T-helper 9 cell (primary cell): Measurements from ENCODE around the gene ZDHHC17.
A peak's percentile ranks its signal among the peaks of the same experiment; 100 is the strongest.

Experiments used
- DNase-seq: peaks from one replicate; pipeline ENCODE4 v3.0.0-alpha.2; 2020

Gene ZDHHC17

DNA sequence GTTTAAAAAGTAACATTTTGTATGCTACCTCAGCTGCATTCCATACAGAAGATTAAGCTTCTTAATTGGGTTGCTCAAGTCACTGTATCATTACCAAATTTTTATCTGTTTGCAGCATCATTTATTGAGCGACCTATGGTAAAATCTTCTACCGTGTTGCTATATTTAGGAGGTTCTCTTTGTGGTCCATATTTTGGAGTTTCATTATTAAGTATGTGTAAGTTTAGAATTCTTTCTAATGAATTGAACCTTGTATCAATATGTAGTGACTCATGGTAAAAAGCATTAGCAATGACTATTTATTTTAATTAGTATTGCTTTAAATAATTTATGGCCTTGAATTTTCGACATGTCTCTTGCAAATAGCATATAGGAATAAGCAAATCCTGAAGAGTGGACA, 72.7 kb downstream of the ZDHHC17 start:
- DNase-seq, result no peak

DNA sequence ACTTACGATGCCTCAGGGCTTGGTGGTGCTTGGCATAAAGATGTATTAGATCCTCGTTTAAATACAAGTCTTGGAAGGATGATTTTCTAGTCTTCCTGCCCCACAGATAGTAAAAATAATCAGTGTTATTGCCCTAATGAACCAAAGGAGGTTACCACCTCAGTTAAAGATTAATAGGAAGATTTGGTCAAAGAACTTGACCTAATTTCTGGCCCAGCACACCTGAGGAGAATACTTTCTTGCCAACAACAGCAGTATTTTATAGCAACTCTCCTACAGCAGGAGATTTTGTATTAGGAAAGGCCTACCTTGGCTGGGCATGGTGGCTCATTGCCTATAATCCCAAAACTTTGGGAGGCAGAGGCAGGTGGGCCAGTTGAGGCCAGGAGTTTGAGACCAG, 83.3 kb downstream of the ZDHHC17 start:
- no peak for DNase-seq

DNA sequence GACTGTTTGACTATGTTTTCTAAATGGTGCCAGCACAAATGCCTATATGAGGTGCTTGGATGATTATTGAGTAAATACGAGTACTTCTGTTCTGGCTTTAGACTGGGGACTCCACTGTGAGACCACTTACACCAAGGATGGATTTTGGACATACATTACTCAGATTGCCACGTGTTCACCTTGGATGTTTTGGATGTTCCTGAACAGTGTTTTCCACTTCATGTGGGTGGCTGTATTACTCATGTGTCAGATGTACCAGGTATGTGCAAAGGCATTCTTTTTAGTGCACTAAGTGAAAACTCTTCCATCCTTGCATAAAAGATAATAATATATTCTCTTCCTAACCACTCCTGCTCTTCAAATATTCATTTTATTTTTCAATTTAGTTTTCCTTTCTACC, 84.2 kb downstream of the ZDHHC17 start:
- DNase-seq, result no peak

DNA sequence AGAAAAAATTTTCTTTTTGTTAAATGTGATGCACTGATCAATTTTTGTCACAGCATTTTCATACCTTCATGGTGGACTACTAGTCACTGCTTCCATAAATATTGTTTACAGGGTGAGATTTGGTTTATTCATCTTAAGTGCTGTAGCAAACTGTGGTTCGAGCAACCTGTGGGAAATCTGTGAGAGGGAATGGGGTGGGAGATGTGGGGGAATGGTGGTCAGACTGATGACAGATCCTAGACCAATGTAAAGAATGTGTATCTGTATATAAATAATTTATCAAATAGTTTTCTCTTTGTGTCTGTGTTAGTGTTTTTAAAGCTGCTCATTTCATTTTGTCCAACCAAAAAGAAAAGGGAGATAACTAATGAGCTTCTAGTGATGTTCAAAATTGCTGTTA, 88.2 kb downstream of the ZDHHC17 start:
- DNase-seq, result no peak

DNA sequence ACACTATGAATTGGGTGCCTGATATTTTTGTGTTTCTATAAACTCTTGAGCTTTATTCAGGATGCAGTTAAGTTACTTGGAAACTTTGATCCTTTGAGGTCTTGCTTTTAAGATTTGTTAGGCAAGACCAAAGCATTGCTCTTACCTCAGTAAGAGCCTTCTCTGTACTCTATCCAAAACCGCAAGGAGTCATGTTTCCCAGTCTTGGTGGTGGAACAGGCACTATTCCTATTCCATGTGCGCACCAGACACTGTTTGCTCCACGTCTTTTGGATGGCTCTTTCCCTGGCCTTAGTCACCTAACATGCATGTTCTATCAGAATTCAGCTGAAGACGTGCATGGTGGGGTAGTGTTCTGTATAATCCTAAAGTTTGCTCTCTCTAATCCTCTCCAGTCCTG, 91.4 kb downstream of the ZDHHC17 start:
- DNase-seq, result no peak

DNA sequence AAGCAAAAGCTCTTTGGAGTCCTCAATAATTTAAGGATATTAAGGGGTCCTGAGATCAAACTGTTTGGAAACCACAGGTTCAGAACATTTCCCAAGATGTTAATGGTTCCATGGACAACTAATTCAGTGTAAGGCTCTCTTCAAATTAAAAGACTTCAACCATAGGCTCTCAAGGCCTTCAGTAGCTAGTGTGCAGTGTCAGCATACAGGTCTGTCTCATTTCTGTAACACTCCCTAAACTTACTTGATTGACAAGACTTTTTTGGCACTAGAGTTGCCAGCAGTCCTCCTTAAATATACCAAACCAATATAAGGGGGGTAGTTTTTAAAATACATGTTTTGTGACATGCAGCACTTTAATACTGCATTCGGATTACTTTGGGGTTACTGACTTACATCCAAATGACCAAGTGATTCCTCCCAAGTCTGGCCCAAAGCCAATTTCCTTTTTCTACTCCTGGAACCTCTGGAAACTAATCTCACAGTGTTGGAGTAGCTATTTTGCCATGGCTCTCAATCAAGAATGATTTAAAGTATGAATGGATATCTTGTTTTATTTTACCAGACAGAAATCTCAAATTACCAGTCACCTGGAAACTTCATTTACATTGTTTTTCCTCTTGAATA, 92.2 kb downstream of the ZDHHC17 start:
- no peak for DNase-seq

DNA sequence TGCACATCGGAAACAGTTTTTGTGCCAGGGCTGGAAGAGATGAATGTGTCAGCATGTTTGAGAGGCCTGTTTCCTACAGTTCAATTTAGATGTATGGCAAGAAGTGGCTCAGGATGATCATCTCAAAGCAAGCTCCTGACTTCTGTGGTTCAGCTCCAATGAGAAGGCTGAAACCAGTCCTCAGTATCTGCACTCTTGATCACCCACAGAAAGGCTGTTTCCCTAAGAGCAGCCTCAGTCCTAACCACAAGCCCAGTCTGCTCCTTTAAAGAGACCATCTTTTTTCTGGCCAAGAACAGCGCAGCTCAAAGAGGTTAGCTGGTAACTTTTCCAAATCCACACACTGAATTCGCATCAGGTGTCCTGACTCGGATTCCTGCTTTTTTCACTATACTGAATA, 95.7 kb downstream of the ZDHHC17 start:
- DNase-seq, result no peak

DNA sequence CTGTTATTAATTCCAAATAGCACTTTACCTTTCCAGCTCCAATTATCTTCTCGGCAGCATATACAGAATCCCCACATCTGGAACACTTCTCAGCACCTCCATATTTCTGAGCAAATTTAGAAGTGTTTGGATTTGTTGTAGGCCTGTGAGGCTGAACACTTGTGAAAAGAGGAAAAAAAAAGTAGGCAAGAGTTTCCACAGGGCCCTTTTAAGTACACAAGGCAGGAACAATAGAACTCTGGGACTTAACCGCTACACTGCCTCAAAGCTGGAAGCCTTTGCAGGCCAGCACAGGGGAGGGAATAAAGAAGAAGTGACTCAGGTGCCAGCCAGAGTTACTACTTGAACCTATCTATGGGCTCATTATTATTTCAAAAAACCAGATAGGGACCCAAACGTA, 96.3 kb downstream of the ZDHHC17 start:
- no peak for DNase-seq

DNA sequence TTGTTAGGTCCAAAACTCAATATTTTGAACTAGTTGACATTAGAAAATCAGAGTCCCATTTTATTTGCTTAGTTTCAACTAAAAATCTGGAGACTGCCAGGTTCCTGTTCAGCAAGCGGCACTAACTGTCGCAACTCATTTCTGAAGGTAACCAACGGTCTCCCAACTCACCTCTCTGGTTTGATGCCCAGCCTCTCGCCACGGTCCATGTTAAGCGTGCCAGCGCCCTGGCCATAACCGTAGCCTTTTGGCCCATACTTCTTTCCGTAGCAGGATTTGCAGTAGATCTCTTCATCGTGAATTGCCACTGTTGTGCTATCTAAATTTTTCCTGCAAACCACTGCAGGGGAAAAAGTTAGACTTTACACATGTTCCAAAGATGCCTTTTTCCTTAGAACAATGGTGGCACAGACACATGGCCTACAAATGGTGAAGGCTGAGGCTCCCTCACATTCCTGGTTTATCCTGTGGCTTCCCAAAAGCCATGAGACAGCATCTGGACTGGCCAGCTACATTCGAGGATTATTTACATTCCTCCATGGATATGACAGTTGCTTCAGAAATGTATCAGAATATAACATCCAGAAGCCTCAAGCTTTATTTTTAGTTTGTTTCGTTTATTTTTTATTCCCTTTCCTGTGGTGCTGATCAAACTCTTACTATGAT, 99.2 kb downstream of the ZDHHC17 start:
- DNase-seq, result no peak

DNA sequence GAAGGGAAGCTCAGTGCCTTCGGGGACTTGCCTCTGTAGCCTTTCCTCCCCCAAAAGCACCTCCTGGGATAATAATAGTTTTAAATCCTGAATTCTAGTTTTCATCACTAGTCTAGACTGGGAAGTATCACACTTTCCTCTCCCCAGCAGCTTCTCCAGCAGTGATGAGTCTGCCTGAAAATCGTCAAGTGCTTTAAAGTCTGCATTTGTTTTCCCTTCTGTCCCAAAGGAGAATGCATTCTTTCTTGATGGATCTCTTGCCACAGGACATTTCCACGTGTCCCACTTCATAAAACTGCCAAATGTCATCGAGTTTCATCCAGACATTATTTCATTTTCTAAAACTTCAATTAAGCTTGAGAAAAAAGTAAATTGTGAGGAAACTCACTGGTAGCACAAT, 99.9 kb downstream of the ZDHHC17 start:
- DNase-seq, result no peak

DNA sequence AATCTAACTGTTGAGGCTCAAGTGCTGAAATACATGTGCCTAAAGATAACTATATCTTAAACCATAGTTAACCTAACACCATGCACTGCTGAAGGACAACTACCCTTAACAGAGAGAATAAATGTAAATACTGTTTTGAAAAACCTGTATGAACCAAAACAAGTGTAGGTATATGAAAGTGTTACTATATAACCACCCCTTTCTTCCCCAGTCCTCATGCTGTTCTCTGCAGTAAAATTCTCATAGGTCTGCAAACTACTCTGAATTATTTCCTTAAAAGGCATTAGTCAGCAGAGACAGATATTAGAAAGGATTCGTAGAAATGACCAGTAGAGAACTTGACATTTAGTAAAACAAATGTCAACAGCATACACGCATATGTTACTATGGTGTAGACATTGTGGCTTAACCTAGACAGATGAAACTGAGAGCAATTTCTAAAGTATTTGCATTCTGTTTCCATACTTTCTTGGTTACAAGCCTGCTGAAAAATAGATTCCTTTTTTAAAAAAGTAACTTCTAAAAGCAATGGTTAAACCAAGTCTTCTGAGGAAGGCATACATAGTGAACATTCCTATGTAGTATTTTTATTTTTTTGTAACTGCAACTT, 101.0 kb downstream of the ZDHHC17 start:
- no peak for DNase-seq

DNA sequence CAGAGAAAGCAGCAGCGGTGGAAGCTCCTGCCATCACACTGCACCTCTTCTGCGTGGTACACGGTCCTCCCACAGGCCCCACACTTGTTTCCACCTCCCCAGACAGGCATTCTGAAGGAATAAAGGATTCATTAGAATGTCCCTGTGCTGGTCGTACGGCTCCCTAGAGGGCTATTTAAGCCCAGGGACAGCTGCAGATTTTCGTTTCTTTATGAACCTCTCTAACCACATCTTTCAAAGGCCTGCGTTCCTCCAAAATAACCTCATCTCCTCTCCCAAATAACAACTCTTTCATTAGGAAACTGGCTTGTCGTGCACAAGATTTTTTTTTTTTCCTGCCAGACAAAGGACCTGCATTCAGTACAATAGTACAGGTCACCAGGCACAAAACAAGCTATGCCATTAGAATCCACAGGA, 102.2 kb downstream of the ZDHHC17 start:
- no peak for DNase-seq

DNA sequence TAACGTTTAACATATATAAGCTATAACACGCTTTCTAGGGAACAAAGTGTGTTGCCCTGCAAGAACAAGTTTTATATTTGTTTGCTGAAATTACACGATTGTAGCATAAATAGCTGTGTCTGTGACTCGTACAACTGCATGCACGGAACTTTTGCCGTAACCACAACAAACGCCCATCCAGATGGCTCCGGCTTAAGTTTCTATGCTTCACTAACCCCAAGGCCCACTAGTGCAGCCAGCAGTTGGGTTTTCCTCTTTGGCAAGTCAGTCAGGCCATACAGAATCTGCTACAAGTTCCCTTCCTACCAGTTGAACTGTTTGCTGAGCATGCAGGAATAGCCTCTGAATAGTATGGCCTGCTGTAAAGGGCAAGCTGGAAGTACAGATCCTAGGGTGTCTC, 102.8 kb downstream of the ZDHHC17 start:
- no peak for DNase-seq

DNA sequence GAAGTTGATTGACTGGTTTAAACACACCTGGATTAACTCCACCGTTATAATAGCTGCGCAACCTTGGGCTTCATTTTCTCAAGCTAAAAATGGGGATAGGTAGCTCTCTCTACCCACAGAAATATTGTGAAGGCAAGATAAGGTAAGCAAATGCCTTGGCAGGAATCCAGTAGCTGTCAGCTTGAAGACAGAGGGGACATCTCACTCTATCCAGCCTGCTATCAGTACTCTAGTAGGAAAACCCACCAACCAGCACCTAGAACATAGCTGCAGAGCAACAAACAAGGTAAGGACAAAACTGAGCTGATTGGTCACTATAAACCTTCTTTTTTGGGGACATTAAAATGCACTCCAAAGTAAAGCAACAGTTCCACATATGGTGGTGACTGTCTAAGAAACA, 107.2 kb downstream of the ZDHHC17 start:
- no peak for DNase-seq

DNA sequence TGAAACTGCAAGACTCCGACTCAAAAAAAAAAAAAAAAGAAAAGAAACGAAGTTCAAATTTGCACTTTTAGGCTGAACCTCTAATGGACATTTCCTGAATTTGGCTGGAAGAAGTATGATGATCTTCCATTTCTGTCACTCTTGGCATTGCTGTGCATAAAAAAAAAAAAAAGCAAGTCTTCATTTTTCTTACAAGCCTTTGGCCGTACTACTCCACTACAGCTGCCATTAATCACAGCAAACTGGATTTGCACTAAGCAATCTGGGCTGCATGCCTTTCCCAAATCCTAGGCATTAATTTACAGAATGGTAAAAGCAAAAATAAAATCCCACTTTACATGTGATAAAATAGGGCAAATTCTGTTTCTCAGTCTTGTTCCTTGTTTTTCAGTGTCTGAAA, 107.8 kb downstream of the ZDHHC17 start:
- no peak for DNase-seq

DNA sequence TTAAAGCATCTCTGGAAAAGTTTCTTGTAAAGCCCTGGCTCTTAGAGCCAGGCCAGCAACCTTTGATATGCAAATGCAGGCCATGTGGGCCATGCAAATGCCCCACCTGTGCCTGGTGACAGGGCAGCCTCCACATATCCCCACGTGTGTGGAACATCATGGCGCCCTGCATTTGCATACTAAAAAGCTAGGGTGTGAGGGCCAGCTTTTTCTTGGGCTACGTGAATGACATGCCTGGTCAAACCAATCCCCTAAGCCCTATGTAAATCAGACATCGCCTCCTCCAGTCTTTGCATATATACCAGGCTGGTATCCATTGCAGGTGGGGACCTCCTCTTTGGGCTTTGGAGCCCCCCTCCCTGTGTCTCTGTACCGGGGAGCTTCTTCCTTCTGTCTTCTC, 108.5 kb downstream of the ZDHHC17 start:
- DNase-seq, result no peak

DNA sequence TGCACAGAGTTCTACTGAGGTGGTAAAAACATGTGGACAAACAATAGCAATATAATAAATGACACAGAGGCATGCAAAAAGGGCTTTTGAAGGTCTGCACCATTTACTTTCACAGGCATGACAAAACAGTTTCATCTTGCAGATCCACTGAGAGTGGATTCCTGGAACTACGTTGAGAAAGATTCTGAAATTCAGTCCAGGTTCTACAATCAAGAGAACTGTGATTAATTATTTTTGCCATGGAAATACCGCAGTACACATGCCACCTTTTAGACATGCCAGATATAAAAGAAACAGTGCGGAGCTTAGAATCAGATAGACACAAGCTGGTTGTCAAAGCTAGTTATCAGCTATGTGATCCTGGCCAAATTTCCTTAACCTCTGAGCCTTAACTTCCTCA, 110.1 kb downstream of the ZDHHC17 start:
- no peak for DNase-seq

DNA sequence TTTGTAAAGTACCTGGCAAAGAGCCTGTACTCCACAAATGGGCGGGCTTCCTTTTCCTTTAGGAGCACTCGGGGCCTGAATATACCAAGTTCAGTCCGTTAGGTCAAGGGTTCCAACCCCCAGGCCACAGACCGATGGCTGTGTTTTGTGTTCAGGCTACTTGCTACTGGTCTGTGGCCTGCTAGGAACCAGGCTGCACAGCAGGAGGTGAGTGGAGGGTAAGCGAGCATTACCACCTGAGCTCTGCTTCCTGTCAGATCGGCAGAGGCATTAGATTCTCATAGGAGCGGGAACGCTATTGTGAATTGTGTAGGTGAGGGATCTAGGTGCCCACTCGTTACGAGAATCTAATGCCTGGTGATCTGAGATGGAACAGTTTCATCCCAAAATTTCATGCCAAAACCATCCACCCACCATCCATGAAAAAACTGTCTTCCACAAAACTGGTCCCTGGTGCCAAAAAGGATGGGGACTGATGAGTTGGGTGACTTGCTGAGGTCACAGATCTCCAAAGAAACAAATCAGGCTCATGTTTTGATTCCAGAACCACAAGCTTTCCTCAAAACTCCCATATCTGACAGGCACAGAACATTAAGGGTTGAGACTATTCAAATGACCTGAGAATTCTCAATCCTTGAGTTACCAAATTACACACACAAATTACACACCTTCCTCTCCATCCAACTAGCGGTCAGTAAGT, 110.7 kb downstream of the ZDHHC17 start:
- DNase-seq, result no peak

DNA sequence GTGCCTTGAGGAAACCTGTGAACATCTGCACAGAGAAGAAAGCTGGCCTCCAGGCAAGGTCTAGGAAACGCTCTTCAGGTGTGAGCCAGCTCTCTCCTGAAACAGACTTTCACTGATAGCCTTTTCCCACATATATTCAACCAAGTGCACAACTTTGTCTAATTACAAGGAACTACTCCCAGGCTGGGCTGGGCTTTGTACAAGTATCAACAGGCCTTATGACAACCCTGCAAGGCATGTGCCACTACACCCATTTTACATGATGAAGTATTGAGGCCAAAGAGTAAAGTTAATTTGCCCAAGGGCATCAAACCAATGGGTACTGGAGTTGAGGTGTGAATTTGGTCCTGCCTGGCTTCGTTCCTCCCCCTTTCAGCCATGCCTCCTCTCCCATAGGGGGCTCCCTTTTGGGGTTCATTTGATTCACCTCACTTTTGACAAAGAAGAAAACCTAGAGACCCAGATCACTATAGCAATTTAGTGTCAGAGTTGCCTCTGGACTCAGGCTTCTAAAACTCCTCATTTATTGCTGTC, 112.8 kb downstream of the ZDHHC17 start:
- DNase-seq, result no peak

DNA sequence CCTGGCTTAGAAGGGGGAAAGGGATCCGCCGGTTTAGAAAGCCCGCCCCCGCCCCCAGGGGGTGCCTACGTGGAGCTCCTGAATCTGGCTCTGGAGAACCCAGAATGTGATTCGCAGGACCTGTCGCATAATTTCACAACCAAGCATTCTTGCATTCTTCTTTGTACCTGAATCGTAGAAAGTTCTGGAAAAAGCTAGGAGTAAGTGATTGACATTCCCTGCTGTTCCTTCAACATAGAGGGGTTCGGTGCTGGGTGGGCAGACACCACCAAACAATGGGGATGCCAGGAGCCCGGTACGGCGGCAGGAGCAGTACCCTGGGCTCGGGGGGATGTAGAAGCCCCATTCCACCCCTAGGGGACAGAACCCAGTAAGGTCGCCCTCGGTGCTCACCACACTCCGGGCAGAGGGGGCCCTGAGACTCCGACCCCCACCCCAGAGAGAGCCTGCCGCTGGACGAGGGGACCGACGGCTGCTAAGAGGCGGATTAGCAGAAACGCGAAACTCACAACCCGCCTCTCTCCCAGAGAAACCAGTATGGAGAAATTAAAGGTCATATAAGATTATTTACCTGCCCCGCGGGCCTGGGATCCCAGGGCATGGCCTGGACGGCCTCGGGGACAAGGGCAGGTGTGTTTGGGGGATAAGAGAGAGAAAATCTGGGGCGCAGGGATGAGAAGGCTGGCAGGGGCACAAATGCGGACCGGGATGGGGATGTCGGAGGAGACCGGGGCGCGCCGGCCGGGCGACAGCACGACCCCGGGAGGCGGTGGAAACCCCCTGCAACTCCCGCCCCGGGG, 114.4 kb downstream of the ZDHHC17 start:
- DNase-seq, result no peak

DNA sequence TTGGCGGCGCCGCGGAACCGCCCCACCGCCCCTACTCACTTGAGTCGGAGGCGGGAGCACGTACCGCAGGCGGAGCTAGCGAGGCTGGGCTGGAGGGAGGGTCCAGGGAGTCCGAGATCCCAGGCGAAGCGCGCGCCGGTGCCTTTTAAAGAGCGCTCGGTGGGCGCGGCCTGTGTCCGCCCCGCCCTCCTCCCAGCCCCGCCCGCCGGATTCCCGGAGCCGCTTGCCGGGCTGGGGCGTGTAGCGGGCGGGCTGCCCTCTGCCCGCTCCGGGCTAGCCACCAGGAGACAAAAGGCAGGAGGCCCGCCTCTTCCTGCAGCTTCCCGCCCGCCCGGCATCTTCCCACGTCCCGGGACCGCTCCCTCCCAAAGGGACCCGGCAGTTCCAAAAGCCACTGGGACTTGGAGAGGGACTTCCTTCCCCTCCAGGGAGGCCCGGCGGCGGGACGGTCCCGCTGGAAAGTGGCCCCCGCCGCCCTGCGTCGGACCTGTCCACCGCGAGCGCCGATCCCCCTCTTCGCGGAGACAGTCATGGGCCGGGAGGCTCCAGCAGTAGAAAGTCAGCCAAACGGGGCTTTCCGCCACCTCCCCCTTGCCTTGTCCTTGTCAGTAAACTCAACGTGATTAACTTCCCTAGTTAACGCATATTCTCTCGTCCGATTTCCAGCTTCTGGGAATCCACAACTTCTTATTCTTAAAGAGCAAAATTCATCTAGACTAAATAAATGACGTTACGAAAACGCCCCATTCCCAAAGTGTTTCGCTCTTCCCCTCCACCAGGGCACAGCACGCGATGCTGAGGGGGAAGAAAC, 115.2 kb downstream of the ZDHHC17 start, which contains the start of gene CSRP2:
CSRP2 (minus strand) TSS at position 121 of the 811 bp plus-strand sequence. CDS start 12,759 bp downstream, outside the sequence.
- DNase-seq, result peak; percentile 26
